ENCODE measurements around the gene CLBA1. TPM values are rescaled to one million over a fixed set of nuclear protein-coding genes. Genes with fewer than 3 reads are reported as not detected.

CLBA1 gene
- total and polyA plus RNA-seq, 4 donors = 12.3 to 22.3 (median 13.8) TPM

DNA sequence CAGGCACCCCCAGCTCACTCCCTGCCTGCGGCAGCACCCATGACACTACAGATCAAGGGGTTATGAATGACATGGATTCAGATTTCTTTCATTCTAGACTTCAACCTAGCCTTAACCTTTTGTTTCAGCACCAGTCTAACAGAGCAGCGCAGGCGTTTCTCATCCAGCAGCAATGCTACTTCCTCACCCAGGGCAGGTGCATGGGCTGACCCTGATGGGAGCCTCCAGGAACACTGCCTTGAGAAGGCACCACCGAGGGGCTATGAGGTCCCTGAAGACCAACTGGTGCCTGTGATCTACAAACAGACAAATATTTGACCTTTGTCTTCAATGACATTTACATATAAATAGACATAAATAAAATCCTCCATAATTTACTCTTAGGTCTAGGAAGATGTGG lies 24.5 kb downstream of the CLBA1 start:
- Histone ChIP-seq H3K36me3 (ENCODE audit: control insufficient read depth in 4 of 4, insufficient read depth in 4 of 4, low read length in 4 of 4) (peaks cover 0 to 18% (median 9%) of the 10 kb centered on the region in 4 donors), H3K27me3 (ENCODE audit: control insufficient read depth in 3 of 3, insufficient read depth in 3 of 3, low read length in 2 of 3) (no peaks in the 10 kb centered on the region), H3K4me3 (no peak overlapping the region), H3K9ac (ENCODE audit: insufficient read depth in 1 of 2, low read length in 2 of 2) (no peak overlapping the region), H3K4me1 (ENCODE audit: control insufficient read depth in 5 of 5, insufficient read depth in 5 of 5, low read length in 5 of 5) (peaks cover 0 to 22% (median 11%) of the 10 kb centered on the region in 5 donors), H3K27ac (ENCODE audit: low read depth in 1 of 2, low read length in 1 of 2) (no peak overlapping the region), H3K9me3 (ENCODE audit: control insufficient read depth in 4 of 4, insufficient read depth in 3 of 4, low read length in 3 of 4) (peaks cover 0 to 2% (median 0%) of the 10 kb centered on the region in 4 donors)
- TF ChIP-seq, protein P1, sequence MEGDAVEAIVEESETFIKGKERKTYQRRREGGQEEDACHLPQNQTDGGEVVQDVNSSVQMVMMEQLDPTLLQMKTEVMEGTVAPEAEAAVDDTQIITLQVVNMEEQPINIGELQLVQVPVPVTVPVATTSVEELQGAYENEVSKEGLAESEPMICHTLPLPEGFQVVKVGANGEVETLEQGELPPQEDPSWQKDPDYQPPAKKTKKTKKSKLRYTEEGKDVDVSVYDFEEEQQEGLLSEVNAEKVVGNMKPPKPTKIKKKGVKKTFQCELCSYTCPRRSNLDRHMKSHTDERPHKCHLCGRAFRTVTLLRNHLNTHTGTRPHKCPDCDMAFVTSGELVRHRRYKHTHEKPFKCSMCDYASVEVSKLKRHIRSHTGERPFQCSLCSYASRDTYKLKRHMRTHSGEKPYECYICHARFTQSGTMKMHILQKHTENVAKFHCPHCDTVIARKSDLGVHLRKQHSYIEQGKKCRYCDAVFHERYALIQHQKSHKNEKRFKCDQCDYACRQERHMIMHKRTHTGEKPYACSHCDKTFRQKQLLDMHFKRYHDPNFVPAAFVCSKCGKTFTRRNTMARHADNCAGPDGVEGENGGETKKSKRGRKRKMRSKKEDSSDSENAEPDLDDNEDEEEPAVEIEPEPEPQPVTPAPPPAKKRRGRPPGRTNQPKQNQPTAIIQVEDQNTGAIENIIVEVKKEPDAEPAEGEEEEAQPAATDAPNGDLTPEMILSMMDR (IDR thresholded peaks at IDR 0.05; ENCODE audit: control extremely low read depth, extremely low read depth) = no peak
- no peak for DNase-seq
- WGBS, 2 donors = 90 to 93% methylated on average over 4 of the region's 4 CpGs
- no peak for ATAC-seq (ENCODE audit: insufficient read depth, low FRiP score)

DNA sequence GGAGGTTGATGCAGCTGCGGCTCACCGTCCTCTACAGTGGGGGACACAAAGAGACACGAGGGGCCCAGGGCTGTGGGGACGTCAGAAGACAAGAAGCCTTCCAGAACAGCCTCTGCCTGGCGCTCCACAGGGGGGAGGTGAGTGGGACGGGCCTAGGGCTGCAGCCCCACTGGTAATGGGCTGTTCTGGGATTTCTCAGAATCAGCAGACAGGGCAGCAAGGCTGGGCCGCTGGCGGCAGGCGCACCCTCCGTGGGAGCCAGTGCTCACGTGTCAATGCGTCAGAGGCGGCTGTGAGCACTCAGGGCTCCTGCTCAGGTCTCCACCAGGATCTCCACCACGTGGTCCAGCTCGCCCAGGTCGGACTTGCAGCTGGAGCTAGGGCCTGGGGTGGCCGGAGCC lies 25.3 kb downstream of the CLBA1 start:
- no peak overlapping the region for H3K9ac ChIP-seq (ENCODE audit: insufficient read depth in 1 of 2, low read length in 2 of 2)
- H3K36me3 ChIP-seq (ENCODE audit: control insufficient read depth in 4 of 4, insufficient read depth in 4 of 4, low read length in 4 of 4) = peaks cover 0 to 18% (median 9%) of the 10 kb centered on the region in 4 donors
- peaks cover 0 to 2% (median 0%) of the 10 kb centered on the region in 4 donors for H3K9me3 ChIP-seq (ENCODE audit: control insufficient read depth in 4 of 4, insufficient read depth in 3 of 4, low read length in 3 of 4)
- TF ChIP-seq, protein P1 (IDR thresholded peaks at IDR 0.05; ENCODE audit: control extremely low read depth, extremely low read depth) = no peak
- peaks cover 0 to 24% (median 11%) of the 10 kb centered on the region in 5 donors for H3K4me1 ChIP-seq (ENCODE audit: control insufficient read depth in 5 of 5, insufficient read depth in 5 of 5, low read length in 5 of 5)
- no peak for DNase-seq
- WGBS, 2 donors = 85 to 86% methylated on average over 15 to 17 of the region's 17 CpGs
- no peak overlapping the region for H3K4me3 ChIP-seq
- ATAC-seq (ENCODE audit: insufficient read depth, low FRiP score) = no peak
- H3K27ac ChIP-seq (ENCODE audit: low read depth in 1 of 2, low read length in 1 of 2) = no peak overlapping the region
- no peaks in the 10 kb centered on the region for H3K27me3 ChIP-seq (ENCODE audit: control insufficient read depth in 3 of 3, insufficient read depth in 3 of 3, low read length in 2 of 3)

DNA sequence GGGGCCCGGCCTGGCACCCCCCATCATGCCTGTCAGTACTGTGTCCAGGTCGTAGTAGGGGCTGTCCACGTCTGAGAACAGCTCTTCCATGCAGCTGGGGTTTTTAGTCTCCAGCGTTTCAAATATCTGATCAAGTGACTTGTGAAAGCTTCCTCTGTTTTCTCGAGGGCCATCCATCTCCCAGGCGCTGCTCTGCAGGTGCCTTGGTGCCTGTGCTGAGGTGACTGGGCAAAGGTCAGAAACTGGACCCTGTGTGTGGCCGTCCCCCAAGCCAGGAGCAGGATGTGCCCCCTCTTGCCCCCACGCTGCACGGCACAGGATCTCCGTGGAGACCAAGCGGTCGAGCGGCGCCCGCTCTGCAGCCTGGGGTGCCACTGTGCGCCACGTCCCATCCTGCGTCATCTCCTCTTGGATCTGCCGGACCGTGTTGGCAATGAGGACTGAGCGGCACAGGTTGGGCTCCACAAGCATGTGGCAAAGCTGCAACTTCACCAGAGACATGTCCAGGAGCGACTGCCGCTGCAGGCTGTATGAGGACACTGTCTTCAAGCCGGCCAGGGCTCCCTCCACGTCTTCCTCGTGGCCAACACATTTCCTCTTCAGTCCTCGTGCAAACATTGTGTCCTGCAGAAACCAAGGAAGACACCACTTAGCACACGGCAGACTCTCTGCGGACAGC lies 25.9 kb downstream of the CLBA1 start:
- ATAC-seq (ENCODE audit: insufficient read depth, low FRiP score) = no peak
- H3K9me3 ChIP-seq (ENCODE audit: control insufficient read depth in 4 of 4, insufficient read depth in 3 of 4, low read length in 3 of 4) = peaks cover 0 to 2% (median 0%) of the 10 kb centered on the region in 4 donors
- TF ChIP-seq, protein P1 (IDR thresholded peaks at IDR 0.05; ENCODE audit: control extremely low read depth, extremely low read depth) = no peak
- H3K9ac ChIP-seq (ENCODE audit: insufficient read depth in 1 of 2, low read length in 2 of 2) = no peak overlapping the region
- H3K27me3 ChIP-seq (ENCODE audit: control insufficient read depth in 3 of 3, insufficient read depth in 3 of 3, low read length in 2 of 3) = no peaks in the 10 kb centered on the region
- DNase-seq = no peak
- H3K27ac ChIP-seq (ENCODE audit: low read depth in 1 of 2, low read length in 1 of 2) = no peak overlapping the region
- H3K4me1 ChIP-seq (ENCODE audit: control insufficient read depth in 5 of 5, insufficient read depth in 5 of 5, low read length in 5 of 5) = peaks cover 0 to 26% (median 11%) of the 10 kb centered on the region in 5 donors
- 82 to 86% methylated on average over 29 of the region's 29 CpGs for WGBS, 2 donors
- no peak overlapping the region for H3K4me3 ChIP-seq
- peaks cover 0 to 18% (median 9%) of the 10 kb centered on the region in 4 donors for H3K36me3 ChIP-seq (ENCODE audit: control insufficient read depth in 4 of 4, insufficient read depth in 4 of 4, low read length in 4 of 4)
